Colonic mucosa (tissue), 4 donors: Measurements from ENCODE around the gene CERK. TPM values are rescaled to one million over a fixed set of nuclear protein-coding genes. Genes with fewer than 3 reads are reported as not detected.

ENCODE experiments used
- DNase-seq: peaks from one replicate; pipeline ENCODE4 v3.0.0-alpha.2; 2020
- H3K27ac ChIP-seq: fragments of 200-600 bp; one replicate; pipeline ENCODE4 v1.8.0; 2021
- H3K27me3 ChIP-seq: fragments of 200-600 bp; one replicate; pipeline ENCODE4 v1.8.0; 2021
- H3K36me3 ChIP-seq: fragments of 200-600 bp; one replicate; pipeline ENCODE4 v1.8.0; 2021
- H3K4me1 ChIP-seq: fragments of 200-600 bp; one replicate; pipeline ENCODE4 v1.8.0; 2021; ENCODE audit warnings: mild to moderate bottlenecking
- H3K4me3 ChIP-seq: fragments of 200-600 bp; one replicate; pipeline ENCODE4 v1.8.0; 2021
- H3K9ac ChIP-seq, 2 donors: one replicate each; pipeline ENCODE4 v1.7.0; 2013; ENCODE audit warnings: control low read depth in 2 of 2, low read depth in 2 of 2, low read length in 2 of 2
- H3K9me3 ChIP-seq: fragments of 200-600 bp; one replicate; pipeline ENCODE4 v1.8.0; 2021
- intact Hi-C: fragments of 100-400 bp; cut with DNase I; formaldehyde crosslinking; loops from one replicate; pipeline ENCODE4 v1.14.1; 2022
- total RNA-seq, 2 donors: library from RNA; stranded (reverse); fragmentation: NEBNext Ultra II Directional in 1 of 2; extraction: Animal tissue kit (Norgen Biotek cat#: 25700) in 1 of 2; gene quantifications; one replicate each; pipeline ENCODE4 v1.2.1, GENCODE V29; 2021
- TF ChIP-seq, protein P1 (sequence below): fragments of 200-600 bp; IDR thresholded peaks from one replicate; pipeline ENCODE4 v1.8.0; 2022; ENCODE audit warnings: antibody characterized with exemption, mild to moderate bottlenecking
- donor health status: healthy.
- donor health status: DM: no; HTN: no; CAD: no.
- donor health status: DM: no; HTN: no; CAD: no.

Gene CERK
- total RNA-seq, 2 donors from 2014 or later = 24.7 to 46.6 TPM

- Histone ChIP-seq H3K9me3 (no peaks in the 10 kb centered on the region), H3K27ac (peak overlapping the region; percentile 35), H3K27me3 (no peaks in the 10 kb centered on the region), H3K36me3 (peaks cover 5% of the 10 kb centered on the region), H3K9ac (no peak overlapping the region), H3K4me3 (no peak overlapping the region), H3K4me1 (peaks cover 6% of the 10 kb centered on the region)
- TF ChIP-seq, protein P1, sequence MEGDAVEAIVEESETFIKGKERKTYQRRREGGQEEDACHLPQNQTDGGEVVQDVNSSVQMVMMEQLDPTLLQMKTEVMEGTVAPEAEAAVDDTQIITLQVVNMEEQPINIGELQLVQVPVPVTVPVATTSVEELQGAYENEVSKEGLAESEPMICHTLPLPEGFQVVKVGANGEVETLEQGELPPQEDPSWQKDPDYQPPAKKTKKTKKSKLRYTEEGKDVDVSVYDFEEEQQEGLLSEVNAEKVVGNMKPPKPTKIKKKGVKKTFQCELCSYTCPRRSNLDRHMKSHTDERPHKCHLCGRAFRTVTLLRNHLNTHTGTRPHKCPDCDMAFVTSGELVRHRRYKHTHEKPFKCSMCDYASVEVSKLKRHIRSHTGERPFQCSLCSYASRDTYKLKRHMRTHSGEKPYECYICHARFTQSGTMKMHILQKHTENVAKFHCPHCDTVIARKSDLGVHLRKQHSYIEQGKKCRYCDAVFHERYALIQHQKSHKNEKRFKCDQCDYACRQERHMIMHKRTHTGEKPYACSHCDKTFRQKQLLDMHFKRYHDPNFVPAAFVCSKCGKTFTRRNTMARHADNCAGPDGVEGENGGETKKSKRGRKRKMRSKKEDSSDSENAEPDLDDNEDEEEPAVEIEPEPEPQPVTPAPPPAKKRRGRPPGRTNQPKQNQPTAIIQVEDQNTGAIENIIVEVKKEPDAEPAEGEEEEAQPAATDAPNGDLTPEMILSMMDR = no peak
- intact Hi-C loops = no loop called here
- DNase-seq = no peak
Observed at GRCh38 chr22:46641811-46642266, 96.2 kb downstream of the CERK start.

DNA sequence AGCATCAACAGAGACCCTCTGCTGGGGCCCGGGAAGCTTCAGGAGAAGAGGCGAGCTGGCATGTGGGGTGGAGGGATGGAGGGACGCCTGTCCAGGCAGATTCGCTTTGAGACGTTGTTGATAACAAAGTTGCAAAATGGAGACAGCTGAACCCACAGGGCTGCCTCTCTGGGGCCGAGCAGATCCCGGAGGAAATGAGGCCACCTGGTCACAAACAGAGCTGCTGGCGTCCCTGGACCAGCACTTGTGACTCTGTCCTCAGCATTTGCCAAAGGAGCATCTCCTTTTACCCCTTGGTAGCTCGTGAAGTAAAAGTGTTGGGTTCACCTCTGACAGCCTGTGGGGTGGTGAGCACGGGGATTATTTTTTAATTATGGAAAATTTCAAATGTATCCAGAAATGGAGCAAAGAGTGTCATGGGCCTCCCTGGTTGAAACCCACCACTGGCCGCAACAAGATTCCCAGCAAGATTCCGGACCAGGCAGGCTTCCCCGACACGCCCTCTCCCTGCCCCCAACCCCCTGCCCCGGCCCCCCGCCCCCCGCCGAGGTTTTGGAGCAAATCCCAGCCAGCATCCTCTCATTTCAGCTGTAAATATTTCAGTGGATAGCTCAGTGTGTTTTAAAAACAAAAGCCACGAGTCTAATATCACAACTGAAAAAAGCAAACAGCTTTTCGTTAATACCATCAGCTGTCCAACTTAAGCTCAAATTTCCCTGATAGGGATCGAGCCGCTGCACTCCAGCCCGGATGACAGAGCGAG is 97.6 kb downstream of the CERK start:
- Histone ChIP-seq H3K27ac (no peak overlapping the region), H3K9ac (no peak overlapping the region), H3K36me3 (peaks cover 5% of the 10 kb centered on the region), H3K9me3 (no peaks in the 10 kb centered on the region), H3K4me1 (no peaks in the 10 kb centered on the region), H3K27me3 (no peaks in the 10 kb centered on the region), H3K4me3 (no peak overlapping the region)
- TF ChIP-seq, protein P1 = no peak
- no peak for DNase-seq
- intact Hi-C loops = no loop called here

DNA sequence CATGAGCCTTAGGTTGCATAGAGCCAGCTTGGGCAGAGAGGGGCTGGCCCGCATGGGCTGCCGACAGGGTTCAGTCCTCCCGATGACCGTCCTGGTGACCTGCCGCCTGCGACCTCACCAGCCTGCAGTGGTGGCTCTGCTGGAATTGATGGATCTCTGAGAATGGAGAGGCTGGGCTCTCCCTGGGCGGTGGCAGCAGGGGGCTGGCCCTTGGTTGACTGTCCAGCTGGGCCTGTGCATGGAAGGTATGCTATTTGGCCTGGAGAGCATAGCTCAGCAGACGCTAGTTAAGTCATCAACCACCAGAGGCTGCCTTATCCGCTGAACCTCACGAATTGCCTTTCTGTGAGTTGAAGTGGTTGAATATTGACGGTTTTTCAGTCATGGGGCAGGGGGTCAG is 98.2 kb downstream of the CERK start:
- no peaks in the 10 kb centered on the region for H3K27me3 ChIP-seq
- H3K9me3 ChIP-seq = no peaks in the 10 kb centered on the region
- H3K4me1 ChIP-seq = no peaks in the 10 kb centered on the region
- TF ChIP-seq, protein P1 = no peak
- DNase-seq = no peak
- H3K4me3 ChIP-seq = no peak overlapping the region
- H3K27ac ChIP-seq = no peak overlapping the region
- intact Hi-C loops = no loop called here
- H3K9ac ChIP-seq = no peak overlapping the region
- peaks cover 5% of the 10 kb centered on the region for H3K36me3 ChIP-seq

DNA sequence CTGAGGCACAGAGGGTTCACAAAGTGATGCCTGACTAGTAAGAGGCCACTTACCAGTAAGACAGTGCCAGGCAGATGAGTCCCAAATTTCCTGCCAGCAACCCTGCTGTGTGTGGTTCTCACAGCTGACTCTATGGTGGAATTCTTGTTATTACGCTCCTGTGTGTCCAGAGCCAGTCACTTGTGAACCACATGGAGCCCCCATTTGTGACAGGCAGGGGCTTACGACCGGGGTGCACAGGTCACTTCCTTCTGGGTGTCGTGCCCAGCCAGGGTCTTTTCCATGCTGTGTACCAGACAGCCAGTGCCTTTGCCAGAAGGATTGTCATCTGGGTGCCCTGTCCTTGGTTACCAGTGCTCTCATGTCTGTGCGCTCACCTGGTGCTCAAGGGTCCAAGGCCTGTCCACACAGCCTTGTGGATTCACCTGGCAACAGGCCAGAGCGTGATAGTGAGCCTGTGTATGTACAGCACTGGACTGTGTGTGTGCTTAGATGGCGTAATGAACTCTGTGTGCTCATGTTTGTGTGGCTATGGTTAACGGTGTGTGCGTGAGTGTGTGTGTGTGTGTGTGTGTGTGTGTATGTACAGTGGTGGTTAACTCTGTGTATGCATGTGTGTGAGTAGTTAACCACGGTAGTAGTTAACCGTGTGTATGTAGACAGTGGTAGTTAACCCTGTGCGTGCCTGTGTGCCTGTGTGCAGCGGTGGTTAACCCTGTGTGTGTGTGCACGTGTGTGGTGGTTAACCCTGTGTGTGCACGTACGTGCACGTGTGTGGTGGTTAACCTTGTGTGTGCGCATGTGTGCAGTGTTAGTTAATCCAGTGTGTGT is 99.2 kb downstream of the CERK start:
- H3K4me1 ChIP-seq = no peaks in the 10 kb centered on the region
- no peak for DNase-seq
- H3K9me3 ChIP-seq = no peaks in the 10 kb centered on the region
- peaks cover 5% of the 10 kb centered on the region for H3K36me3 ChIP-seq
- no peaks in the 10 kb centered on the region for H3K27me3 ChIP-seq
- intact Hi-C loops = no loop called here
- no peak overlapping the region for H3K4me3 ChIP-seq
- TF ChIP-seq, protein P1 = no peak
- H3K27ac ChIP-seq = no peak overlapping the region
- H3K9ac ChIP-seq = peak overlapping the region in 1 of 2 donors; percentile 14

- DNase-seq = no peak
- Histone ChIP-seq H3K27ac (no peak overlapping the region), H3K4me3 (no peak overlapping the region), H3K36me3 (peaks cover 5% of the 10 kb centered on the region), H3K27me3 (no peaks in the 10 kb centered on the region), H3K4me1 (no peaks in the 10 kb centered on the region), H3K9me3 (no peaks in the 10 kb centered on the region), H3K9ac (no peak overlapping the region)
- intact Hi-C loops = no loop called here
- TF ChIP-seq, protein P1 = no peak
Observed at GRCh38 chr22:46637711-46638600, 100.1 kb downstream of the CERK start.
